ENCODE results near the gene ADGRV1. TPM values are rescaled to one million over a fixed set of nuclear protein-coding genes. Genes with fewer than 3 reads are reported as not detected.

ADGRV1 gene
- total RNA-seq, 2 donors from 2014 or later, result 97.6 to 117 TPM

DNA sequence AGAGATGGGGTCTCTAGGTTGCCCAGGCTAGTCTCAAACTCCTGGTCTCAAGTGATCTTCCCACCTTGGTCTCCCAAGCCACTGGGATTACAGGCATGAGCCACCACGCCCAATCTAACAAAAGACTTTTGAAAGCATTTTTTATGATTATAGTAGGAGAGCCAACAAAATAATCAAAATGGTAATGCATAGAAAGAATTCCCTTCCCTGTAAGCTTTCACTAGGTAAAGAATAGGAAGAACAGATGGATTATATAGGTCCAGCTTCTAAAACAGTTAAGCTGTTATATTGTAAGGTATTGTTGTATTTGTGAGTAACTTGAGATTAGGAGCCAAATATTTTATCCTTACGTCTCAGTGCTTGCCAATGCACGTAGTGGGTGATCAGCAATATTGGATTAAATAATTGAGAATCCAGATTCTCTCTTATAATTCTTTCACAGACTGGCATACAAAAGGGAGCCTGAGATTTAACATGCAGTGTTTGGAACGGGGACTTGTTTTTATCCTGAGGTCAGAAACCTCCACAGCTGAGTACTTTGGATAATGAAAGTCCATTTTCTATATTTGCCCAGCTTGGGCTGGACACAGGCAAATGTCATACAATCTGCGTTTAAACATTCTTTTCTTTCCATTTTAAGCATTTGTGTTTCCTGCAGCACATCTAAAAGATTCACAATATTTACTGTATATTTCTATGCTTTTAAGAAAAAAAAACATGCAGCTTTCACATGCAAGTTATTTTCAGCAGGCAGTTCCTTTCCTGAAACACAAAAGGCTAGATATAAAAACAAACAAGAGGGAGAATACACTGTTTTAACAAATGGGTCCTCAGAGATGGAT lies 586.1 kb downstream of the ADGRV1 start:
- no peak overlapping the region for H3K4me3 Mint-ChIP-seq

DNA sequence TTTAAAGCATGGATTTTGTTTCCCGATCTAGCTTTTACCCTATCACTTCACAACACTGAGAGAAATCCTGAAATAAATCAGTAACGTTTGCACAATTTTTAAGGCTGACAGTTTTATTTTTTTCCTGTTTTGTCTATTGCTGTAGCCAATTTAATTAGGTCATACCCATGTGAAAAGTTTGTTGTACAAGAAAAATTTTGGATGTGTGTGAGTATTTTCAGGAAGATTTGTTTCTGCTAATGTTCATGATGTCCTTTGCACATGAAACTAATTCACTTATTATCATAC lies 586.7 kb downstream of the ADGRV1 start:
- Mint-ChIP-seq H3K27ac (no peak overlapping the region), H3K4me3 (no peak overlapping the region), H3K36me3 (ENCODE audit: low read depth) (peaks cover 24% of the 10 kb centered on the region), H3K4me1 (peaks cover 21% of the 10 kb centered on the region), H3K27me3 (ENCODE audit: insufficient read depth) (no peaks in the 10 kb centered on the region), H3K9me3 (peaks cover 13% of the 10 kb centered on the region)
- Histone ChIP-seq H3K36me3 (ENCODE audit: control insufficient read depth, insufficient read depth, low read length) (no peaks in the 10 kb centered on the region), H3K27ac (ENCODE audit: low read depth, low read length) (no peak overlapping the region), H3K9me3 (ENCODE audit: control insufficient read depth, low read length) (peaks cover 13% of the 10 kb centered on the region), H3K4me1 (ENCODE audit: control insufficient read depth, insufficient read depth, low read length) (peaks cover 13% of the 10 kb centered on the region), H3K9ac (ENCODE audit: extremely low read depth, low read length, poor library complexity, severe bottlenecking) (no peak overlapping the region), H3K27me3 (ENCODE audit: control insufficient read depth, insufficient read depth, low read length, poor library complexity, severe bottlenecking) (no peaks in the 10 kb centered on the region), H3K4me3 (ENCODE audit: low read length) (no peak overlapping the region)
- TF ChIP-seq, protein P1, sequence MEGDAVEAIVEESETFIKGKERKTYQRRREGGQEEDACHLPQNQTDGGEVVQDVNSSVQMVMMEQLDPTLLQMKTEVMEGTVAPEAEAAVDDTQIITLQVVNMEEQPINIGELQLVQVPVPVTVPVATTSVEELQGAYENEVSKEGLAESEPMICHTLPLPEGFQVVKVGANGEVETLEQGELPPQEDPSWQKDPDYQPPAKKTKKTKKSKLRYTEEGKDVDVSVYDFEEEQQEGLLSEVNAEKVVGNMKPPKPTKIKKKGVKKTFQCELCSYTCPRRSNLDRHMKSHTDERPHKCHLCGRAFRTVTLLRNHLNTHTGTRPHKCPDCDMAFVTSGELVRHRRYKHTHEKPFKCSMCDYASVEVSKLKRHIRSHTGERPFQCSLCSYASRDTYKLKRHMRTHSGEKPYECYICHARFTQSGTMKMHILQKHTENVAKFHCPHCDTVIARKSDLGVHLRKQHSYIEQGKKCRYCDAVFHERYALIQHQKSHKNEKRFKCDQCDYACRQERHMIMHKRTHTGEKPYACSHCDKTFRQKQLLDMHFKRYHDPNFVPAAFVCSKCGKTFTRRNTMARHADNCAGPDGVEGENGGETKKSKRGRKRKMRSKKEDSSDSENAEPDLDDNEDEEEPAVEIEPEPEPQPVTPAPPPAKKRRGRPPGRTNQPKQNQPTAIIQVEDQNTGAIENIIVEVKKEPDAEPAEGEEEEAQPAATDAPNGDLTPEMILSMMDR (conservative IDR thresholded peaks at IDR 0.05), result no peak
- WGBS, 2 experiments (ENCODE audit: insufficient coverage in 1 of 2, insufficient read length in 1 of 2), result 86 to 94% methylated on average over 2 of the region's 2 CpGs
- DNase-seq, result no peak

More for the DNA sequence above, 586.1 kb downstream of the ADGRV1 start:
- Histone ChIP-seq H3K9ac (ENCODE audit: extremely low read depth, low read length, poor library complexity, severe bottlenecking) (no peak overlapping the region), H3K27me3 (ENCODE audit: control insufficient read depth, insufficient read depth, low read length, poor library complexity, severe bottlenecking) (no peaks in the 10 kb centered on the region), H3K4me1 (ENCODE audit: control insufficient read depth, insufficient read depth, low read length) (peaks cover 13% of the 10 kb centered on the region), H3K4me3 (ENCODE audit: low read length) (no peak overlapping the region), H3K36me3 (ENCODE audit: control insufficient read depth, insufficient read depth, low read length) (no peaks in the 10 kb centered on the region), H3K9me3 (ENCODE audit: control insufficient read depth, low read length) (peaks cover 13% of the 10 kb centered on the region), H3K27ac (ENCODE audit: low read depth, low read length) (no peak overlapping the region)
- TF ChIP-seq, protein P1 (conservative IDR thresholded peaks at IDR 0.05), result no peak
- Mint-ChIP-seq H3K9me3 (peaks cover 12% of the 10 kb centered on the region), H3K27me3 (ENCODE audit: insufficient read depth) (no peaks in the 10 kb centered on the region), H3K4me1 (peaks cover 24% of the 10 kb centered on the region), H3K27ac (peak overlapping the region; percentile 17), H3K36me3 (ENCODE audit: low read depth) (peaks cover 19% of the 10 kb centered on the region)
- 88 to 95% methylated on average over 2 to 5 of the region's 5 CpGs for WGBS, 2 experiments (ENCODE audit: insufficient coverage in 1 of 2, insufficient read length in 1 of 2)
- DNase-seq, result no peak

DNA sequence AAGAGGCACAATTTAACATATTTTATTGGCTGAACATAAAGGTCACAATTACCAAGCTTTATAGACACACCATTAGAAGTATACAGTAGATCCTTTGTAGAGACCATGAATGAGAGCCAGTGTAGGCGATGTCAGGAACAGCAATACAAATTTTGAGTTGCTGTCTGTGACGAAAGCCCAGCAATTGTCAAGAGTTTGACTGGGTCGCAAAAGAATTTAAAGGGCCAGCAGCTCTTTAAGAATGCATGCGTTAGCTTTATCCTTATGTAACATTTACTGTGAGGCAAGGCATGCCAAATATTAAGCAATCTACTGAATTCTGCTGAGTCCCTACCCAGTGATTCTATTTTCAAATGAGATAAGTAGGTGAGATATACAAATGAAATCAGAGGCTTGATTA lies 587.6 kb downstream of the ADGRV1 start:
- WGBS, 2 experiments (ENCODE audit: insufficient coverage in 1 of 2, insufficient read length in 1 of 2), result 77 to 91% methylated on average over 4 of the region's 4 CpGs

More for the DNA sequence above, 587.6 kb downstream of the ADGRV1 start:
- no peaks in the 10 kb centered on the region for H3K36me3 ChIP-seq (ENCODE audit: control insufficient read depth, insufficient read depth, low read length)
- Mint-ChIP-seq H3K27me3 (ENCODE audit: insufficient read depth) (no peaks in the 10 kb centered on the region), H3K27ac (no peak overlapping the region), H3K36me3 (ENCODE audit: low read depth) (peaks cover 27% of the 10 kb centered on the region), H3K4me1 (peaks cover 18% of the 10 kb centered on the region), H3K9me3 (peaks cover 13% of the 10 kb centered on the region), H3K4me3 (no peak overlapping the region)
- H3K9me3 ChIP-seq (ENCODE audit: control insufficient read depth, low read length), result peaks cover 13% of the 10 kb centered on the region
- H3K27me3 ChIP-seq (ENCODE audit: control insufficient read depth, insufficient read depth, low read length, poor library complexity, severe bottlenecking), result no peaks in the 10 kb centered on the region
- H3K4me1 ChIP-seq (ENCODE audit: control insufficient read depth, insufficient read depth, low read length), result peaks cover 10% of the 10 kb centered on the region
- no peak overlapping the region for H3K4me3 ChIP-seq (ENCODE audit: low read length)
- no peak overlapping the region for H3K9ac ChIP-seq (ENCODE audit: extremely low read depth, low read length, poor library complexity, severe bottlenecking)
- no peak overlapping the region for H3K27ac ChIP-seq (ENCODE audit: low read depth, low read length)
- DNase-seq, result no peak
- TF ChIP-seq, protein P1 (conservative IDR thresholded peaks at IDR 0.05), result no peak

Data from endodermal cell (in vitro differentiated cells).